ENCODE measurements around the gene B9D2.
A peak's percentile ranks its signal among the peaks of the same experiment; 100 is the strongest.

B9D2 gene

DNA sequence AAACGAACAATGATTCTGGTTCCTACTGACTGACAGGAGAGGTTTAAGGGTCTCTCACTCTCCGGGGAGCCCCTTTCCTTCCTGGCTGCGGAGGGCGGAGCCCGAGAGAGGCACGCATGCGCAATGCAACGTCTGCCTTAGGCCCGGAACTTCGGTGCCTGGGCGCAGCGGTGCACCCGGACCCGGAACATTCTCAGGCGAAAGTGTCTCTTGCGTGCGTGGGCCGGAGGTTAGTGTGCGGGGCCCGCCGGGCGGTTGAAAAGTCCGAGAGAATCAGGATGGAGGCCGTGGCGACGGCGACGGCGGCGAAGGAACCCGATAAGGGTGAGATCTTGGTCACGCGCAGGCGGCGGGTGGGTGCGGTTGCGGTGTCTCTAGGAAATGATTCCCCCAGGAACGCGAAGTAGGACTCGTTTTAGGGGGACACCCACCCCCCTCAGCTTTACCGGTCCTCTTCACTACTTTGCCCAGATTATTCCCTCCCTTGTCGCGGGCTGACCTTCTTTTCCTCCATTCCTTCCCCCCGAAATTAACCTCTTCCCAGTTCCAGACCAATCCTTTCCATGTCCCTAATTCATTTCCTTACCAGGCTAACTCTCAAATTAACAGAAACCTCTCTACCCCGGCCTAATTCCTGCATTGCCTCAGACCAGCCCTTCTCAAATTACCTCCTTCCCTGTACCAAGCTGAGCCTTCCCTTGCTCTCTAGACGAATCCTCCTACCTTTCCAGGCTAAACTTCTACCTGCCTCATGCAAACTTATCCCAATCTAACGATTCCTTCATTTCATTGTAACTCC is 53.7 kb downstream of the B9D2 start, which contains the start of gene CCDC97:
Gene CCDC97 (plus strand): TSS at position 140 of the 799 bp plus-strand sequence. CDS start 139 bp downstream, at position 279.
- Histone ChIP-seq H3K4me3 (peak within 1 kb of the TSS; percentile 69 to 70), H3K27me3 (no peaks in the 10 kb centered on the region), H3K4me1 (peaks cover 4 to 40% (median 32%) of the 10 kb centered on the region in 4 donors), H3K36me3 (peaks cover 21 to 55% (median 41%) of the 10 kb centered on the region in 3 donors), H3K9me3 (no peaks in the 10 kb centered on the region), H3K27ac (peak within 1 kb of the TSS; percentile 88 to 91)
- TF ChIP-seq, protein P1, sequence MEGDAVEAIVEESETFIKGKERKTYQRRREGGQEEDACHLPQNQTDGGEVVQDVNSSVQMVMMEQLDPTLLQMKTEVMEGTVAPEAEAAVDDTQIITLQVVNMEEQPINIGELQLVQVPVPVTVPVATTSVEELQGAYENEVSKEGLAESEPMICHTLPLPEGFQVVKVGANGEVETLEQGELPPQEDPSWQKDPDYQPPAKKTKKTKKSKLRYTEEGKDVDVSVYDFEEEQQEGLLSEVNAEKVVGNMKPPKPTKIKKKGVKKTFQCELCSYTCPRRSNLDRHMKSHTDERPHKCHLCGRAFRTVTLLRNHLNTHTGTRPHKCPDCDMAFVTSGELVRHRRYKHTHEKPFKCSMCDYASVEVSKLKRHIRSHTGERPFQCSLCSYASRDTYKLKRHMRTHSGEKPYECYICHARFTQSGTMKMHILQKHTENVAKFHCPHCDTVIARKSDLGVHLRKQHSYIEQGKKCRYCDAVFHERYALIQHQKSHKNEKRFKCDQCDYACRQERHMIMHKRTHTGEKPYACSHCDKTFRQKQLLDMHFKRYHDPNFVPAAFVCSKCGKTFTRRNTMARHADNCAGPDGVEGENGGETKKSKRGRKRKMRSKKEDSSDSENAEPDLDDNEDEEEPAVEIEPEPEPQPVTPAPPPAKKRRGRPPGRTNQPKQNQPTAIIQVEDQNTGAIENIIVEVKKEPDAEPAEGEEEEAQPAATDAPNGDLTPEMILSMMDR (IDR thresholded peaks at IDR 0.05), result peak in 1 of 2 experiments; percentile 15
- DNase-seq, result peak; percentile 77 to 92
- intact Hi-C loops (cut with DNase I; ENCODE audit: low total_unique reads), result loop anchor here (5.0 kb wide), 1 partner anchor 42 kb away; the partner anchor contains the start of gene TGFB1

DNA sequence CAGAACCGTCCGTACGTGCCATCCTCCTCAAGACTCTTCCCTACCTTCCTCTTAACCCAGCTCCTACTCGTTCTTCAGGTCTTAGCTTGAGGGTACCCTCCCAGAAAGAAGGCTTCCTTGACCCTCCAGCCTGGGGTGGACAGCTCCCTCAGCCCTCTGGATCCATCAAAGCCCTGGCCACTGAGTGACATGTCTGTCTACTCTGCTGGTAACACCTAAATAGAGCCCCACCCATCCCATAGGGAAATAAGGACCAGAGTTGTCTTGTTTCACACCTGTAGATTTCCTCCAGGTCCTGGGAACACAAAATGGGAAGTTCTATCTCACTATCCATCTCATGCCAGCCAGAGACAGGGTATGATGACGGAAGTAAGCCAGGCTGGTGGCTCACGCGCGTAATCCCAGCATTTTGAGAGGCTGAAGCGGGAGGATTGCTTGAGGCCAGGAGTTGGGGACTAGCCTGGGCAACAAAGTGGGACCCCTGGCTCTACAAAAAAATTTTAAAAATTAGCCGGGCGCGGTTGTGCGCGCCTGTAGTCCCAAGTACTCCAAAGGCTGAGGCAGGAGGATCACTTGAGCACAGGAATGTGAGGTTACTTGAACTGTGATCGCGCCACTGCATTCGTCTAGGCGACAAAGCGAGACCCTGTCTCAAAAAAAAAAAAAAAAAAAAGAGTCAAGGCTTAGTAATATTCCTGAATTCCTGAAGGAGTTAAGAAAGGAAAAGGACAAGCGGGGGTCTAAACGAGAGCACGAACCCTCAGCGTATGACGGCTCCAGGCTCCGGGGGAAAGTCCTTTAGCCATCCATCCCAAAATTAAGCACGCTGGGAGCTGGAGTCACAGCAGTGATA is 54.5 kb downstream of the B9D2 start:
- TF ChIP-seq, protein P1 (IDR thresholded peaks at IDR 0.05), result no peak
- peak overlapping the region; percentile 88 to 91 for H3K27ac ChIP-seq
- H3K27me3 ChIP-seq, result no peaks in the 10 kb centered on the region
- peaks cover 29 to 58% (median 50%) of the 10 kb centered on the region in 3 donors for H3K36me3 ChIP-seq
- peaks cover 4 to 40% (median 32%) of the 10 kb centered on the region in 4 donors for H3K4me1 ChIP-seq
- H3K4me3 ChIP-seq, result peak overlapping the region; percentile 69 to 70
- no peaks in the 10 kb centered on the region for H3K9me3 ChIP-seq
- DNase-seq, result peak in 1 of 2 donors; percentile 33
- intact Hi-C loops (cut with DNase I; ENCODE audit: low total_unique reads), result loop anchor here (2.0 to 5.0 kb wide), 3 partner anchors 43 to 105 kb away; partner anchors contain the start of genes HNRNPUL1 and TGFB1

DNA sequence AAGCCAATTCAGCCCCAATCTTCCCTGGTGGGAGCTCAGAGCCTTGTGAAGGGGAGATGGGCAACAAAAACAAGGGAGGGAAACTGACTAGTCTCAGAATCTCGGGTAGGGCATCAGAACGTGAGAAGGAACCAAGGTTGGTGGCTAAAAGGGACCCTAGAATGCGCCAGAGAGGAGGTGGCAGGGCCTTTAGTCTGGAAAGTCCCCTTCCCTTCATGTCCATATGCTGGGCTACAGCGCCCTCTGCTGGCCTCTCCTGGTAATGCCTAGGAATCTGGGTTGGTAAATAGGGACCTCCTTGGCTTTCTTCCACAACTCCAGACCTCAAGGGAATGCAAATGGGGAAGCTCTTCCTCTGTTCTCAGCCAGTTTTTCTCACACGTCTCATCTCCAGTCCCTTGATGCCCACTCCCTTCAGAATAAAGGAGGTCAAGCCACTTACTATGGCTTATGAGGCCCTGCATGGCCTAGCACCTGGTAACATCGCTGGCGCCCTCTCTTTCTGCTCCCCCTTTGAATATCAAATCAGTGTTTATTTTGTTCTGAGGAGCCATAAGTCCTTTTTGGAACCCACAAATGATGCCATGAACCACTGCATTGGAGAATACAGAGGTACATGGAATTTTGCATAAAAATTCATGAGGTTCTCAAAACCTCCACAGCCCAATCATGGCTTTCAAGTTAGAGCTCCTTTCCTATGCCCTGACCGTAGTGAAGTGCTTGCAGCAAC is 55.3 kb downstream of the B9D2 start:
- H3K27me3 ChIP-seq, result no peaks in the 10 kb centered on the region
- peak overlapping the region; percentile 88 to 91 for H3K27ac ChIP-seq
- TF ChIP-seq, protein P1 (IDR thresholded peaks at IDR 0.05), result peak; percentile 95 to 98
- peak overlapping the region; percentile 69 to 70 for H3K4me3 ChIP-seq
- H3K9me3 ChIP-seq, result no peaks in the 10 kb centered on the region
- intact Hi-C loops (cut with DNase I; ENCODE audit: low total_unique reads), result loop anchor here (2.0 to 5.0 kb wide), 2 partner anchors 46 to 104 kb away; partner anchors contain the start of gene HNRNPUL1
- peak; percentile 96 to 98 for DNase-seq
- peaks cover 4 to 40% (median 32%) of the 10 kb centered on the region in 4 donors for H3K4me1 ChIP-seq
- H3K36me3 ChIP-seq, result peaks cover 37 to 58% (median 55%) of the 10 kb centered on the region in 3 donors

DNA sequence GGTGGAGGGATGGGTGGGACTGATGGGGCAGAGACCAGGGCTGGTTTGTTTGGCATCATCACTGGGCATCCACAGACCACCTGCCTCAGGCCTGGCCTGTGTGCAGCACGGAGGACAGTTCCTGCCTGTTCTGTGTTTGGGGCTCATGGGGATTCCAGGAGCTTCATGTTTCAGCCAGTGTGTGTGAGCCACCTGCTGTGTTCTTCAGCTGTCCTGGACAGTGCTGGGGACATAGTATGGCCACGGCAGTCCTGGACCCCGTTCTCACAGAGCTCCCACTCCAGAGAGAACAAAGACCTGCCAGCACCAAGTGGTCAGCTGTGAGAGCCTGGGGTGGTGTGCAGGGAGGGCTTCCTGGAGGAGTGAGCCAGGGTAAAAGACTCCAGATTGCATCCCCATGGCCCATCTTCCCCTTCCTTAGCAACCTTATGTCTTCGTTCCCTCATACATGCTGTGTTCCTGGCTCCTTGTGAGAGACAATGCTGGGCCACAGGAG is 55.9 kb downstream of the B9D2 start:
- Histone ChIP-seq H3K27me3 (no peaks in the 10 kb centered on the region), H3K36me3 (peaks cover 44 to 58% (median 55%) of the 10 kb centered on the region in 3 donors), H3K4me3 (no peak overlapping the region), H3K4me1 (peaks cover 4 to 39% (median 32%) of the 10 kb centered on the region in 4 donors), H3K9me3 (no peaks in the 10 kb centered on the region), H3K27ac (peak overlapping the region; percentile 88 to 91)
- intact Hi-C loops (cut with DNase I; ENCODE audit: low total_unique reads), result loop anchor here (2.0 to 5.0 kb wide), 2 partner anchors 46 to 103 kb away; partner anchors contain the start of gene HNRNPUL1
- TF ChIP-seq, protein P1 (IDR thresholded peaks at IDR 0.05), result no peak
- DNase-seq, result no peak

All from tibial artery (tissue), 4 donors.